GM12878 (cell line): ENCODE data around the gene DNAJC17. TPM values are rescaled to one million over a fixed set of nuclear protein-coding genes. Genes with fewer than 3 reads are reported as not detected.

ENCODE experiments used
- ATAC-seq: fragments of 200-7000 bp; cut with Tn5 transposase; 3 replicates; pipeline ENCODE4 v1.9.1; 2020; ENCODE audit warnings: mild to moderate bottlenecking, moderate library complexity
- BruUV-seq: library from RNA; stranded (reverse); fragments of 400-500 nt; replicated peaks from 2 replicates; lab custom pipeline; 2021; lab: Mats Ljungman, UMichigan
- CTCF ChIA-PET: fragments of 300-600 bp; sonication (Branson Sonifier 250); formaldehyde crosslinking; extraction: SDS; loops from one replicate; lab custom pipeline; 2021; ENCODE audit warnings: inconsistent platforms; lab: Yijun Ruan, JAX
- POLR2A ChIA-PET: fragments of 350-600 bp; formaldehyde crosslinking; extraction: SDS; loops from one replicate; lab custom pipeline; 2021; ENCODE audit warnings: inconsistent platforms; lab: Charles Lee
- RAD21 ChIA-PET: fragments of 300-600 bp; sonication (Branson Sonifier 250); formaldehyde crosslinking; loops from one replicate; lab custom pipeline; 2023; ENCODE audit warnings: antibody characterized with exemption; ENCODE audit not compliant: unreplicated experiment; lab: Charles Lee
- SMC1A ChIA-PET: fragments of 300-600 bp; sonication (Branson Sonifier 250); formaldehyde crosslinking; loops from one replicate; lab custom pipeline; 2023; ENCODE audit not compliant: unreplicated experiment, uncharacterized antibody; lab: Charles Lee
- DNase-seq: peaks from one replicate; pipeline ENCODE4 v3.0.0-alpha.2; 2011; ENCODE audit warnings: low read depth, low spot score
- FAIRE-seq: peaks from 3 replicates; lab custom pipeline; 2011; peaks lifted over from hg19 to GRCh38; lab: Jason Lieb, UNC
- H2AFZ ChIP-seq: 2 replicates; pipeline ENCODE4 v1.6.0; 2011; ENCODE audit warnings: low read depth, low read length, control low read depth; ENCODE audit not compliant: control insufficient read depth
- H3K27ac ChIP-seq: 2 replicates; pipeline ENCODE4 v1.5.1; 2011; ENCODE audit warnings: control low read depth; ENCODE audit not compliant: control insufficient read depth, insufficient read depth
- H3K27me3 ChIP-seq, 2 experiments: replicated peaks in 1 of 2; 2 replicates each; pipeline versions ENCODE4 v1.6.0 to v1.6.1; 2011; ENCODE audit warnings: low read length in 1 of 2; ENCODE audit not compliant: control insufficient read depth in 2 of 2, insufficient read depth in 2 of 2
- H3K36me3 ChIP-seq, 2 experiments: 2 replicates each; pipeline ENCODE4 v1.5.1; 2011; ENCODE audit warnings: low read length in 1 of 2; ENCODE audit not compliant: control insufficient read depth in 2 of 2, insufficient read depth in 2 of 2
- H3K4me1 ChIP-seq: 2 replicates; pipeline ENCODE4 v1.6.1; 2011; ENCODE audit warnings: mild to moderate bottlenecking, low read length, moderate library complexity, mixed read lengths; ENCODE audit not compliant: control insufficient read depth, insufficient read depth
- H3K4me2 ChIP-seq: 2 replicates; pipeline ENCODE4 v1.6.0; 2011; ENCODE audit warnings: control low read depth; ENCODE audit not compliant: control insufficient read depth, insufficient read depth
- H3K4me3 ChIP-seq: fragments of 200-600 bp; sonication (generic); 2 replicates; pipeline ENCODE4 v1.5.1; 2016
- H3K79me2 ChIP-seq: 2 replicates; pipeline ENCODE4 v1.6.0; 2011; ENCODE audit warnings: low read length; ENCODE audit not compliant: control insufficient read depth, insufficient read depth
- H3K9ac ChIP-seq: 2 replicates; pipeline ENCODE4 v1.8.0; 2011; ENCODE audit warnings: low read length, control low read depth, mixed read lengths; ENCODE audit not compliant: control insufficient read depth, insufficient read depth
- H3K9me3 ChIP-seq: replicated peaks from 3 replicates; pipeline ENCODE4 v1.5.1; 2011; ENCODE audit warnings: mild to moderate bottlenecking, low read length; ENCODE audit not compliant: control insufficient read depth, insufficient read depth
- H4K20me1 ChIP-seq: 2 replicates; pipeline ENCODE4 v1.6.0; 2011; ENCODE audit not compliant: control insufficient read depth, insufficient read depth
- CHD1 ChIP-seq: IDR thresholded peaks from 2 replicates; pipeline ENCODE4 v1.6.1; 2012; ENCODE audit warnings: low read depth, low read length, improper control_type of control experiment
- CREM ChIP-seq: IDR thresholded peaks from 2 replicates; pipeline ENCODE4 v1.6.1; 2014; ENCODE audit warnings: antibody characterized with exemption, low read depth
- E4F1 ChIP-seq: fragments of 450-650 bp; IDR thresholded peaks from 2 replicates; pipeline ENCODE4 v1.6.1; 2018; ENCODE audit warnings: borderline replicate concordance, mild to moderate bottlenecking; ENCODE audit not compliant: partially characterized antibody
- ETV6 ChIP-seq, 2 experiments: fragments of 450-650 bp in 1 of 2; IDR thresholded peaks in 1 of 2; conservative IDR thresholded peaks in 1 of 2; 2 replicates each; pipeline ENCODE4 v1.6.1; 2014; ENCODE audit warnings: antibody characterized with exemption in 1 of 2, borderline replicate concordance in 1 of 2, low read depth in 1 of 2, mild to moderate bottlenecking in 1 of 2, moderate library complexity in 1 of 2
- GABPA ChIP-seq: IDR thresholded peaks from 2 replicates; pipeline ENCODE4 v1.6.1; 2014; ENCODE audit warnings: antibody characterized with exemption, low read depth, mild to moderate bottlenecking, inconsistent platforms
- HCFC1 ChIP-seq: fragments of 150-350 bp; IDR thresholded peaks from 2 replicates; pipeline ENCODE4 v1.6.1; 2014; ENCODE audit warnings: low read length
- KAT2A ChIP-seq: conservative IDR thresholded peaks from 2 replicates; pipeline ENCODE4 v1.6.1; 2011; ENCODE audit warnings: low read depth, low read length; ENCODE audit not compliant: control insufficient read depth
- MEF2A ChIP-seq: IDR thresholded peaks from 2 replicates; pipeline ENCODE4 v1.6.1; 2011; ENCODE audit warnings: low read depth, mild to moderate bottlenecking, low read length, moderate library complexity; ENCODE audit not compliant: insufficient read depth
- MTA3 ChIP-seq: IDR thresholded peaks from 2 replicates; pipeline ENCODE4 v1.6.1; 2012; ENCODE audit warnings: low read length, inconsistent platforms, borderline replicate concordance
- MYC ChIP-seq: IDR thresholded peaks from 2 replicates; pipeline ENCODE4 v1.6.1; 2011; ENCODE audit warnings: mild to moderate bottlenecking, low read length, moderate library complexity, inconsistent platforms; ENCODE audit not compliant: insufficient read depth, insufficient replicate concordance, insufficient read length, severe bottlenecking
- POLR2A ChIP-seq: IDR thresholded peaks from 2 replicates; pipeline ENCODE4 v1.6.1; 2011; ENCODE audit warnings: low read depth, mild to moderate bottlenecking, low read length
- SMAD5 ChIP-seq: IDR thresholded peaks from 2 replicates; pipeline ENCODE4 v1.6.1; 2016; ENCODE audit warnings: antibody characterized with exemption, low read depth
- TBL1XR1 ChIP-seq: IDR thresholded peaks from 2 replicates; pipeline ENCODE4 v1.6.1; 2012; ENCODE audit warnings: low read depth, low read length, improper control_type of control experiment
- TCF12 ChIP-seq: IDR thresholded peaks from 2 replicates; pipeline ENCODE4 v1.6.1; 2011; ENCODE audit warnings: low read depth, mild to moderate bottlenecking, low read length
- TCF3 ChIP-seq: IDR thresholded peaks from 2 replicates; pipeline ENCODE4 v1.6.1; 2012; ENCODE audit warnings: low read depth, mild to moderate bottlenecking, low read length, borderline replicate concordance; ENCODE audit not compliant: insufficient read depth
- WRNIP1 ChIP-seq: IDR thresholded peaks from 2 replicates; pipeline ENCODE4 v1.6.1; 2011; ENCODE audit warnings: low read depth, low read length, improper control_type of control experiment, borderline replicate concordance
- YY1 ChIP-seq: IDR thresholded peaks from 2 replicates; pipeline ENCODE4 v1.6.1; 2011; ENCODE audit warnings: low read depth, mild to moderate bottlenecking, low read length
- ZBED1 ChIP-seq: IDR thresholded peaks from 2 replicates; pipeline ENCODE4 v1.6.1; 2016; ENCODE audit warnings: borderline replicate concordance
- ZNF622 ChIP-seq: fragments of 450-650 bp; IDR thresholded peaks from 2 replicates; pipeline ENCODE4 v1.6.1; 2017; ENCODE audit warnings: mild to moderate bottlenecking, inconsistent platforms
- ZNF687 ChIP-seq: fragments of 450-650 bp; IDR thresholded peaks from 2 replicates; pipeline ENCODE4 v1.6.1; 2017; ENCODE audit warnings: mild to moderate bottlenecking, moderate library complexity
- WGBS: methylation state at CpG from one replicate; pipeline ENCODE4 v1.1.6; 2016; ENCODE audit warnings: low lambda C conversion rate; ENCODE audit not compliant: insufficient replicate concordance, insufficient coverage; ENCODE audit errors: missing lambda C conversion rate; 5-methylcytosine and 5-hydroxymethylcytosine counted together
- in situ Hi-C: fragments of 300-500 bp; cut with MboI; formaldehyde crosslinking; loops from 9 replicates; pipeline ENCODE4 v1.14.3; 2018; ENCODE audit warnings: mixed read lengths
- intact Hi-C: fragments of 100-400 bp; cut with micrococcal nuclease; formaldehyde crosslinking; loops from one replicate; pipeline ENCODE4 v1.14.2; 2022; ENCODE audit not compliant: unreplicated experiment
- polyA plus RNA-seq, 11 experiments: library from polyadenylated mRNA; depleted of rRNA in 4 of 11; unstranded in 6 of 11; stranded (reverse) in 5 of 11; fragments of >200 nt; fragmentation: Nextera tagmentation in 4 of 11; fragmentation: Illumina TruSeq in 1 of 11; extraction: Ambion mirVana in 4 of 11; extraction: Trizol in 1 of 11; gene quantifications; 1 replicate in 1 of 11; 2 replicates in 10 of 11; pipeline versions ENCODE4 v1.2.1 to v1.2.3, GENCODE V29; 2011 to 2016; ENCODE audit warnings: inconsistent platforms in 2 of 11, missing spikeins in 2 of 11, low read depth in 1 of 11
- total RNA-seq, 4 experiments: library from RNA; depleted of rRNA in 3 of 4; stranded (reverse); fragments of >200 nt in 3 of 4; fragmentation: Illumina TruSeq in 1 of 4; extraction: Trizol in 1 of 4; gene quantifications; 2 replicates each; pipeline versions ENCODE4 v1.2.1 to v1.2.3, GENCODE V29; 2013 to 2021

DNAJC17 gene
- total and polyA plus RNA-seq, 10 of the 15 experiments (the other 5 are each of a cell fraction or from before 2014, with no cell fraction given): 6.1 to 62.8 (median 45.4) TPM

GRCh38 chr15:40796041-40796440, 11.2 kb downstream of the DNAJC17 start:
- Histone ChIP-seq H3K4me1 (no peaks in the 10 kb centered on the region), H3K27ac (no peak overlapping the region), H3K36me3 (no peaks in the 10 kb centered on the region), H3K9me3 (no peaks in the 10 kb centered on the region), H2AFZ (no peak overlapping the region), H3K4me3 (no peak overlapping the region), H3K27me3 (no peaks in the 10 kb centered on the region), H4K20me1 (no peaks in the 10 kb centered on the region), H3K9ac (no peak overlapping the region), H3K4me2 (no peak overlapping the region), H3K79me2 (no peaks in the 10 kb centered on the region; the same call in 1 of the 2 replicates)
- ChIA-PET SMC1A (interaction anchor here (1.3 kb wide), 1 partner anchor 8 kb away, joined by 4 read pairs; no protein-coding TSS in a partner anchor), CTCF (no interaction called here), POLR2A (no interaction called here), RAD21 (interaction anchor here (0.7 to 1.8 kb wide), 2 partner anchors 10 to 62 kb away, joined by 3 to 4 read pairs; no protein-coding TSS in a partner anchor)
- ATAC-seq: no peak
- WGBS: 100% methylated on average over 2 of the region's 2 CpGs
- no peak for FAIRE-seq
- DNase-seq: no peak
- no TSS peak for BruUV-seq
- in situ Hi-C loops: no loop called here
- intact Hi-C loops: no loop called here
- TF ChIP-seq WRNIP1 (no peak), TCF12 (no peak), ZNF687 (no peak), HCFC1 (no peak), GABPA (no peak), KAT2A (no peak), SMAD5 (no peak), CREM (no peak), MYC (no peak), ZNF622 (no peak), MEF2A (no peak), MTA3 (no peak), ETV6 (conservative IDR thresholded peaks at IDR 0.05 in 1 of 2, IDR thresholded peaks at IDR 0.05 in 1 of 2; ENCODE audit: borderline replicate concordance in 1 of 2, low read depth in 1 of 2) (no peak), YY1 (no peak), TCF3 (no peak), ZBED1 (no peak), POLR2A (no peak), TBL1XR1 (no peak), E4F1 (no peak), CHD1 (no peak)
